ENCODE data around the gene BID.
"Not testable (repeated sequence)": the region's sequence is repeated elsewhere in the genome, so short reads cannot be mapped to it uniquely, and the experiment has no call there.

BID gene

GRCh38 chr22:17698276-17698675, 76.0 kb downstream of the BID start:
- DNase-seq: not testable (repeated sequence)

GRCh38 chr22:17697196-17697595, 77.1 kb downstream of the BID start:
- not testable (repeated sequence) for DNase-seq

- DNase-seq: no peak
Measured at GRCh38 chr22:17695986-17696385, 78.3 kb downstream of the BID start.

GRCh38 chr22:17694752-17695151, 79.5 kb downstream of the BID start:
- no peak for DNase-seq

DNA sequence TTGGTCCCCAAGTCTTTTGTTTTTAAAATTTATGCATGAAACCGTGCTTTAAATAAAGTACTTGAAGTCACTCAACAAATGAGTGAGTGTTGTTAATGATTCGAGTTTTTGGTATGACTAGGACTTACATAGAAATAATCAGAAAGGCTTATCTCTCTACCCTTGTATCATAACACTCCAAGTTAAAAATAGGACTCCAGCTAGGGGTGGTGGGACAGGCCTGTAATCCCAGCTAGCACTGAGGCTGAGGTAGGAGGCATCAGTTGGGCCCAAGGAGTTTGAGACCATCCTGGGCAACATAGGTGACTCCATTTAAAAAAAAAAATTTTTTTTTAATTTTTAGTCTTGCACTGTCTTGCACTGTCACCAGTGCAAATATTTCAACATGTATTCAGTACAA, 80.1 kb downstream of the BID start:
- no peak for DNase-seq

DNA sequence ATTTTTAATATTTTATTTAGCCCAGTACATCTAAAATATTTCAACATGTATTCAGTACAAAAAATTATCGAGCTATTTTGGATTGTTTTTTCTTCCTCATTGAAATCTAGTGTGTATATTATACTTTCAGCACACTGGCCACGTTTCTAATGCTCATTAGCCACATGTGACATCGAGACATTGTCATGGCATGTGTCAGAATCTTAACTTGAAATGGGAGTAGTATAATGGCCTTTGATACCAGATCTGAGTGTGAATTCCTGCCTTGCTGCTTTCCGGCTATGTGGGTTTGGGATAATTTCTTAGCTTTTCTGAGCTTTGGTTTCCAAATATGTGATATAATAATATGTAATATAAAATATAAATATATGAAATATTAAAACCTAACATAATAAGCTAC, 81.4 kb downstream of the BID start:
- DNase-seq: no peak

DNA sequence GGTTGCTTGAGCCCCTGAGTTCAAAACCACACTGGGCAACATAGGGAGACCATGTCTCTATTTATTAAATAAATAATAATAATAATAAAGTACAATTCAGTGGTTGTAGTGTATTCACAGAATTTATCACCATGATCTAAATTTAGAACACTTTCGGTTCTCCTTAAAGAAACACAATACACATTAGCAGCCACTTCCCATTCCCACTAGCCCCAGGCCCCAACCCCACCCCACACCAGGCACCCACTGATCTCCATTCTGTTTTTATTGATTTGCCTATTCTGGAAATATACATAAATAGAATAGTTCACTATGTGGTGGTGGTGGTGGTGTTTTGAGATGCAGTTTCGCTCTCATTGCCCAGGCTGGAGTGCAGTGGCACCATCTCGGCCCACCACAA, 90.0 kb downstream of the BID start:
- no peak for DNase-seq

Data from activated CD4-positive, alpha-beta T cell treated with anti-CD3 and anti-CD28 coated beads, Interleukin-2, Interleukin-6, amounts not matched to agents 100 ng/mL and 50 ng/mL, durations not matched to agents 16 hours and 8 hours (primary cell).